HG02885 (cell line): ENCODE data around the gene FAM227B.
"Not testable (repeated sequence)": the region's sequence is repeated elsewhere in the genome, so short reads cannot be mapped to it uniquely, and the experiment has no call there.

ENCODE experiments used
- ATAC-seq: cut with Tn5 transposase; IDR thresholded peaks from one replicate; pipeline ENCODE4 v1.9.1; 2021; ENCODE audit warnings: mild to moderate bottlenecking; ENCODE audit not compliant: unreplicated experiment, poor library complexity

The FAM227B gene, protein sequence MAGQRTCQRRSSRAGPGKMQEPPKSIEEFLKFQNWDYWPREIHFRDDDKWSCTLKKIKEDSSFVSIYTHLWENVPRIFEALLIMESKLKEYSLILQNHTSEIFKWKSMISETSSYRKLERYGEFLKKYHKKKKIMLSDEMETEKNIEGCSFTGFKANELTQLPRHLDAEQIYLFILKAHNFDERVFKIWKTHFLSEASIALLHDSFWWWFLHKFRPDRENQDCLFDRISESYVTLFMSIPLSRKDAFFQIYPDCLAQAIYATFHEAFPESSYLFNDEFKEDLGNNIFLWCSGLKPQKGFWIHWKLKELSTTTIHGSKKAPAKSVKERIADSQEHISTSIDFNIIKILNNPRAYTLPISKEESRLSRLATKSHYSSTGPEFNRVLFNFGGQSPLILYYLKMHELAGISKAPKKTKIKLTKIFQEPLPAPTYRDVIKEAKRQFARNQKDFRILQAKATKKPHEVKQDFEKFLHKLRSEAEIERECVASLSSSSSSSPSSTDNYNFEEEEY

DNA sequence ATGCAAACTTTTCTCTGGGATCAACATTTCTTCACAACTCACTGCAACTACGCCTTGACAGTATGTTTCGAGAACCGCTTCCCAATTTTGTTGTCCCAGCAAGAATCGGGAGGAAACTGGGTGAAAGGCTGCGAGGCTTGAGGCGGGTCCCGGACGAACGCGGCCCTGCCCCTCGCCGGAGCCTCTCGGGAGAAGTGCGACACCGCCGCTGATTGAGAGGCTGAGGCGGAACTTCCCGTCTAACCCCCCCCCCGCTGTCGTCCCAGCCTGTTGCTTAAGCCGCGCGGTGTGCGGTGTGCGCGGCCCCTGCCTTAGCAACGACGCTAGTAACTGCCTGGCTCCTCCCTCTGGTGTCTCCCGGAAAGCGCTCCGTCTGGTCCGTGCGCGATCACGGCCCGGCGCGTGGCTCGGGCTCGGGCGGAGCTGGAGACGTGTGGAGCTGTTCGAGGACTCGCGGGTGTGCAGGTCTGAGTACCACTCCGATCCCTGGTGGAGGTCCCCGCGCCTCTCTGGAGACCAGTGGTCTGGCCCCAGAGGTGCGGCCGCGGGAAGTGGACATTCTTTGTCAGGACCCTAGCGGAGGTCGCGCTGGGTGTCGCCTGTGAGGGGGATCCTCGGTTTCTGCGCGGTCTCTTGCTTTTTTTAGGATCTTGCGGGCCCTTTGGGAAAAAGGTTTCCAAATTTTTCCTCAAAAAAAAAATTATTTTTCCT is at the start of gene FAM227B, which contains the start of gene DTWD1:
Gene FAM227B, minus strand, starts transcription at position 161 of the 711 bp plus-strand sequence. CDS start 5,647 bp downstream, outside the sequence.
Gene DTWD1, plus strand, starts transcription at position 391 of the 711 bp plus-strand sequence. CDS start 4,120 bp downstream, outside the sequence.
- peak; percentile 99 for ATAC-seq

- no peak for ATAC-seq
Observed at GRCh38 chr15:49669288-49669687, 48.7 kb upstream of the FAM227B start.

GRCh38 chr15:49666486-49666885 is 45.9 kb upstream of the FAM227B start:
- not testable (repeated sequence) for ATAC-seq

DNA sequence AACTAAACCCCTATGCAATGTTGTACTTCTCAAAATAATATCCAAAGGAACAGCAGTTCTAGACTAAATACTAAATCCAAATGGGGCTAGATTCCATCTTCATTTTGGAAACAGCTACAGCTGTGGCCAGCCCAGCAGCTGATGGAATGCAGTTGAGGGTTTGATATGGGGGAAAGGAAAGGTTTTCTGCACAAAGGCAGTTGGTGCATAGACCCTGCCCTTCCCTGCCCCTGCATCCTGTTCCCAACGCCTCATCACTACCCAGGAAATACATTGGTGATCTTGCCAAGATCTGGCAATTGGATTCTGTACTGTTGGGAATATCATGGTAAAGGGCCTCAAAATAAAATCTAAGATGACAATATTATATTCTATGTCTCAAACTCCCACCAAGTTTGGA is 44.1 kb upstream of the FAM227B start:
- ATAC-seq = no peak

GRCh38 chr15:49656734-49657133 is 36.1 kb upstream of the FAM227B start:
- ATAC-seq = no peak

GRCh38 chr15:49652922-49653321 is 32.3 kb upstream of the FAM227B start:
- ATAC-seq = no peak

DNA sequence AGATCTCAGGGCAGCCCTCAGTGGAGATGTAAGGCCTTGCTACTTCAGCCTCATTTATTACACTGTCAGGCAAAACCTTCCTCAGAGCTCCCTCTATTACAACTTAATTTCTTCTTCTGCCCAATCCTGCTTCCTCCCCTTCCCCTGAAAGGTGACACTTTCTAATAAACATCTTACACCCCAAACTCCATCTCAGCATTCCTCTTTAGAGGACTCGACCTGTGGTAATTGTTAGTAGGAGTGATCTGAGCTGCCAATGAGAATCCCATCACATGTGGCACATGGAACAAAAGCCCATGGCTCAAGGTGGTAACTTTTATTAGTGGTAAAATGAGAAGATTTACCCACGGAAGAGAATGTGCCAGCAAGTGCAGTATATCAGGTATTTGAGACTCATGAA is 30.1 kb upstream of the FAM227B start:
- no peak for ATAC-seq

GRCh38 chr15:49649987-49650386 is 29.4 kb upstream of the FAM227B start:
- ATAC-seq = no peak

GRCh38 chr15:49646891-49647290 is 26.3 kb upstream of the FAM227B start:
- no peak for ATAC-seq

DNA sequence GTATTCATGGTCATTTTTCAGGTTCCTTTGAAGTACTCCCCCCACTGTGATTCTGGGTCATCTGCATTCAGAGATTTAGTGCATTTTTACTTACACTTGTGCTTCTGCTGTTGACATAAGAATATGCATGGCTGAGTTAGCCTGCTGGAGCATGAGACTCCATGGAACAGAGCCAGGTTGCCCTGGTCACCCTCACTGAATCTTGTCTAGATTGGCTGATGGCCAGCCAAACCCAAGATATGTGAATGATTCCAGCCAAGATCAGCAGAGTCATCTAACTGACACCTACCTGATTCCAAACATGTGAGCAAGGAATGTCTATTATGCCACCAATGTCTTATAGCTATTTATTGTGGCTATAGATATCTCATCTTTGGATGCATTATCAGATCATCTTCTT is 25.3 kb upstream of the FAM227B start:
- ATAC-seq = no peak

- no peak for ATAC-seq
Observed at GRCh38 chr15:49645277-49645676, 24.7 kb upstream of the FAM227B start.

DNA sequence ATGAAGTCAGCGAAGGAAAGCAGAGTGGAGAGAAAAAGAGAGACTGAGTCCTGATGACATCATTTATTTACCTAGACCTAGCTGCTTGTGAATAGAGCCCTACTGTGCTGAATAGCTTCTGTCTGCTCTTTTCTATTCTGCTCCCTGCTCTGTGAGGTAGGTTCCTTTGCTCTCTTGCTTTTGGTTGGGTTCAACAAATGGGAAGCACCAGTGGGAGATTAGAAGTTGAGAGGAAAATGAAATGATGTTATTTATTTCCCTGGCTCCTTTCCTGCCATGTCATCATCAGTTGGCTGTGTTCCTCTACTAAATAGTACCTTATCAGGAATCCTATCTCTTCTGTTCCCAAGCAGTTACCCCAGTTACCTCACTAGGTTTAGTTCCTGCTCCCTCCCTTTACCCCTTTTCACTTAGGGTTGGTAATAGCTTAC is 23.8 kb upstream of the FAM227B start:
- no peak for ATAC-seq

DNA sequence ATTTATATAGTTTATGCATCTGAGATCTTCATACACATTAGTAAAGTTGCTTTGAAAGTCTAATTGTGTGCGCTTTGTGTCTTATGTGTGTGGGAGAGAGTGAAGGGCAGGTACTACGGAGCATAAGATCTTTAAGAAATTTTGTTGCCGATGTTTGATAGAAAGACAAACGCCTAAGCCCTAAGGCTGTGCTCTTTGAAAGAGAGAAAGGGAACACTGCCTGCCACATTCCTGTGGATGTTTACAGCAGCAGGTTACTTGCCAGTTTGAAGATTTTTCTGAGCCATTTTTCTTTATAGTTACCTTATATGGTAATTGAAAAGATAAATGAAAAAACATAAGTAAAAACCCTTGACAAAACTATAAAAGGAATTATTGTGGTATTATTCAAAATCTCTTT is 17.2 kb upstream of the FAM227B start:
- no peak for ATAC-seq

DNA sequence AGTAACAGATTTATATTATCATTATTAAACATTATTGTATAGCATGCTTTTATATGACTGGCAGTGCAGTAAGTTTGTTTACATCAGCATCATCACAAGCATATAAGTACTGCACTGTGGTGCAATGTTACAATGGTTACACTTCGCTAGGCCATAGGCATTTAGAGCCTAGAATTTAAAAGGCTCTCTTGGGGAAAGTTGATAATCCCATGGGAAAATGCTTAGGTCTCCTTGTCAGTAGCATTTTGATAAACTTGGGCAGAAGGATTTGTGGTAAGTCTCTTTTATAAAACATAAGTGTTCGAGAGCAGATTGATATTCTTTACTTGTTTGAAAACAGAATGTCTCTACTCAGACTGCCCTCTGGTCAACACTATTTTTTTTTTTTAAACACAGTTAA is 7.8 kb upstream of the FAM227B start:
- ATAC-seq = no peak

DNA sequence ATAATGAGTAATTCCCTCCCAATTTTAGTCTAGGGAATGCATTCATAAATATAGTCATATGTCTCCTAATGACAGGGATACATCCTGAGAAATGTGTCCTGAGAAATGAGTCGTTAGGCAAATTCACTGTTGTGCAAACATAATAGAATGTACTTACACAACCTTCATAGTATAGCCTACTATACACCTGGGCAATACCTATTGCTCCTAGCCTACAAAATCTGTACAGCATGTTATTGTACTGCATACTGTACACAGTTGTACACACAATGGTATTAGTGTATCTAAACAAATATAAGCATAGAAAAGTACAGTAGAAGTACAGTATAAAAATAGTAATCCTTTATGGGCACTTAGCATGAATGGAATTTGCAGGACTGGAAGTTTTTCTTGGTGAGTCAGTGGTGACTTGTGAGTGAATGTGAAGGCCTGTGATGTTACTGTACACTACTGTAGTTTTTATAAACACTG is 6.8 kb upstream of the FAM227B start:
- no peak for ATAC-seq

GRCh38 chr15:49625460-49626036 is 4.9 kb upstream of the FAM227B start:
- no peak for ATAC-seq

- no peak for ATAC-seq
Observed at GRCh38 chr15:49624056-49624455, 3.4 kb upstream of the FAM227B start.

DNA sequence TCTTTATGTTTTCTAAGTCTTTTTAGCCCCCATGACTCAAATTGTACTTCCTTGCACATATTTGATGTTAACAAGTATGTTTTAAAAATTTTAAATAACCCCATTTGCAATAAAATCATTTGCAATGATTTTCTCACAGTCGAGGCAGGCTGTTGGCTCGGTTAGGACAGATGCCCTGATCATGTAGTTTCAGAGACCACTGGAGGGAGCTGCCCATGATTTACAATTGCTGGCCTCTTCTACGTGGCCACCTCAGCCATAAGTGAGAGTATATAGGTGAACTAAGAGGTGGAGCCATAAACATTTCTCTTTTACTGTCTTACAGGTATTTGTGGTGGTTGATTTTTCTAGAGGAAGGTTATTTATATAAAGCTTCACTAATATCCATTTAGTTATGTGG is 1.9 kb upstream of the FAM227B start:
- ATAC-seq = no peak

DNA sequence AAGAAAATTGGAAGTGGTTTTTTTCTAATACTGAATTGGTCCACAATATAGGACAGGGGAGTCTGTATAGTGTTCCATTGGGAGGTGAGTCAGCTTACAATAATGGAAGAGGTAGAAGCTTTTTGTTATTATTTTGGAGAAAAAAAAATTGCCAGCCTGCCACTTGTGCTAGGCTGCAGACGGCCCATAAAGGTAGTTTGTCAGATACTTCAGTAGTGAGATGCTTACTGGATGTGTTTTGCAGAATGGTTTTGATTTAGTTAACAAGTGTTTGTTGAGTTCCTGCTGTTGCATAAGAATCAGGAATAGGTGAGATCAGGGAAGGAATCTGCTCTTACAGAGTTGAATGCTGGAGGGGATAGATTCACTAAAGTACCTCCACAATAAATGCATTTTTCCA is 1.3 kb upstream of the FAM227B start:
- no peak for ATAC-seq

DNA sequence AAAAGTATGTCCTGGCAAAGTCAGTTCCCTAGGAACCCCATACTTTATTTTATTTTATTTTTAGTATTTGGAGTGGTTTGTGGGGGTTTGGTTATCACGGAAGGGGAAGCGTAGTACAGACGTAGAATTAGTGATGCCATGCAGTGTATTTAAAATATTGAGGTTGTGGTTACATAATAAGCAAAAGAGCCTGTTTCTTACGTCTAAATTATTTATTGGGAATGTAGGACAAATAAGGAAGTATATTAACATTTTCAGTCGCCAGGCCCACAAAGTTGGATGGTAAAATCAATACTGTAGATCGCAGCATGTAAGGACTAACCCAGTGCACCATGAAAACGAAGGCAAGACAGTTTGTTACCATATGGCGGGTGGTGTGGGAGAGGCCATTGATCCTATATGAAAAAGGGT is 788 bp upstream of the FAM227B start:
- no peak for ATAC-seq

DNA sequence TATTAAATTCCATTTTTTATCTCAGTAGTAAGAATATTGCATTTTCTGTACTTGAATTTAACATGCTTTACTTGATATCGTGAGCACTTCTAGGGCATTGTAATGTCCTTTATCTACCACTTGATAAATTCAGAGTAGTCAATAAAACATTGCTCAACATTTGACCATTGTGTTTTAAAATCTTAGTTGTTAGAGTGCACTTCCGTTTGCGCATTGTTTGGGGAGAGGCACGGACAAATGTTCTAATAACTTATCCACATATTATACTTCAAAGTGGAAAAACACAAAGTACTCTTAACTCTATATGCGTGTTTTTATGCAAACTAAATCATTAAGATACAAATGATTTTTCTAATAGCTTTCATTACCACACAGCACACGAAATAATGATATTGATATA is 419 bp downstream of the FAM227B start:
- ATAC-seq = no peak
